HG03103 (cell line): ENCODE results near the gene ERVV-1.
"Not testable (repeated sequence)": the region's sequence is repeated elsewhere in the genome, so short reads cannot be mapped to it uniquely, and the experiment has no call there.

Experiments used
- ATAC-seq: cut with Tn5 transposase; IDR thresholded peaks from one replicate; pipeline ENCODE4 v1.9.1; 2021; ENCODE audit warnings: low read depth; ENCODE audit not compliant: unreplicated experiment

Gene ERVV-1

DNA sequence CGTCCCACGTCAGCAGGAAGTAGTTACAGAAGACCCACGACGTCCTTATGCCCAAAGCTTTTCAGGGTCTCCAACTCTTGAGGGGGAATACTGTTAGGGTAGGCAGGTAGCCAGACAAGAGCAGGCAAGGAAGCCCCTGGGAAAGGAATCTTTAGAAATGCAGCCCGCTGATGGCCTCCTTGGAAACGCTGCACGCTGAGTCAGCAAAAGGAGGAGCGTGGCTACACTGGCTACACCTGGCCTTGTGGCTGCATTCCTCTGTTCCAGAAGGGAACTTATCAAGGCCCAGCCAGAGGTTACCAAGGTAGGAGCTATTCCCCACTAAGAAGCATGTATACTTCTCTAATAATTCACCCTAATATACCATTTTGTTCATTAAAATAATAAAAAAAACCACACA lies 2.0 kb downstream of the ERVV-1 start:
- no peak for ATAC-seq

DNA sequence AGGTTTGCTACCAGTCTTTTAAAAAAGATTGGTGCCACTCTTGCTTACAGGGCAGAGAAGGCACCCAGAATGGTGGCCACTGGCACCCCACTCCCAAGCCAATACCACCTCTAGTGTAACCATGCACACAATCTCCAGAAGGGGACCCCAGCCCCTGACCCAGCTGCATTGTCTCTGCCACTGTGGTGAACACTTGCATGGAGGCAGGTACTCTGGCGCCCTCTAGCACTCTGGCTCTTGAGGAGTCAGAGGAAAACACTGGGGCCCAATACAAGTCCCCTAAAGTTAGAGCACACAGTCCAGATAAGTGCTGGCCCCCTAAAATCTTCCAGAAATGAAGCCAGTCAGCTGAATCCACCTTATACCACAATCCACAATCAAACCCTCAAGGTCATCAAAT lies 6.0 kb downstream of the ERVV-1 start:
- ATAC-seq, result no peak

DNA sequence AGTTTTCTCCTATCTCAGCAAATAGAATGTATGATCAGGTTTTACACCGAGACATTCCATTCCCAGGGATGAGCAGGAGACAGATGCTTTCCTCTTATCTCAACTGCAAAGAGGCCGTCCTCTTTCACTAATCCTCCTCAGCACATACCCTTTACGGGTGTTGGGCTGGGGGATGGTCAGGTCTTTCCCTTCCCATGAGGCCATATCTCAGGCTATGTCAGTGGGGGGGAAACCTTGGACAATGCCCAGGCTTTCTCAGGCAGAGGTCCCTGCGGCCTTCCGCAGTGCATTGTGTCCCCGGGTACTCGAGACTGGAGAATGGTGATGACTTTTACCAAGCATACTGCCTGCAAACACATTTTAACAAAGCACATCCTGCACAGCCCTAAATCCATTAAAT lies 14.6 kb downstream of the ERVV-1 start:
- ATAC-seq, result not testable (repeated sequence)

DNA sequence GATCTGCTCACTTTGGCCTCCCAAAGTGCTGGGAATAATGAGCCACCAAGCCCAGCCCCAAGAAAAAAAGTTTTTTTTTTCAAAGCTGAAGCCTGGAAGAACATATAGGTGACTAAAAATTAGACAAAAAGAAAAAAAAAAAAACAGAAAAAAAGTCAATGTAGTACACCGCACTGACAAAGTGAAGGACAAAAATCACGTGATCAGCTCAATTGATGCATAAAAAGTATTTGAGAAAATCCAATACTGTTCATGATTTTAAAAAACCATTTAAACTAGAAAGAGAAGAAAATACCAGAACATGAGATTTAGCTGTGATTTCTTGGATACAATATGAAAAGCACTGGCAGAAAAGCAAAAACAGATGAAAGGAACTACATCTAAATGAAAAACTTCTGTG lies 20.3 kb downstream of the ERVV-1 start:
- ATAC-seq, result no peak

DNA sequence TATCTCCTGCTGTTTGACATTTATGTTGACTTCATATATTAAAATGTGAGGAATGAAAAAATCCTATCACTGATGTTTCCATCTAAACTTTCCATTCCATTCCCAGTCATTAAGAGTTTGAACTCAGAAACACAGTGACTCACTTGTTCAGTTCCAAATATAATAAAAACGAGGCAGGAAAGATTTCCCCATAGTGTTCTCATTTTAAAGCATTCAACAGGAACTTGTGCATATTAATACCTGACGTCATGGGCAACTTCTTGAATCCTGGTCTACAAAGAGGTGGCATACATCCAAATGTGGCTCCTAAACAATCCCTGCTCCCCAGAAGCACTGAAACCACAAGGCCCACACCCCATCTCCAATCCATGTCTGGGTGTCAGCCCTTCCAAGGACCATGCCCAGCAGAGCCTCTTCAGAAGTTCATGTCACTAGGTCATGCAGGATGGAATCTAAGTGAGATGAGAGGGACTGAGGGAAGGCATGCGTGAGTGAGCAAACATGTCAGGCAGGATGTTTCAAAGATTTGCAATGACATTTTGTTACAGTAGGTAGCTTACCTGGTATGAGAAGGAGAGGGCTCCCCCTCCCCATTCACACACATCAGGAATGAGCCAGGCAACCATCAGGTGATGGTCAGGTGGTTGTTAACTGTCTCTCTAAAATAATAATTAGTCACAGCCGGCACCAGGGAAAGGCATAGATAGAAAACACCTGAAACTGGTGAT lies 21.4 kb downstream of the ERVV-1 start:
- no peak for ATAC-seq

DNA sequence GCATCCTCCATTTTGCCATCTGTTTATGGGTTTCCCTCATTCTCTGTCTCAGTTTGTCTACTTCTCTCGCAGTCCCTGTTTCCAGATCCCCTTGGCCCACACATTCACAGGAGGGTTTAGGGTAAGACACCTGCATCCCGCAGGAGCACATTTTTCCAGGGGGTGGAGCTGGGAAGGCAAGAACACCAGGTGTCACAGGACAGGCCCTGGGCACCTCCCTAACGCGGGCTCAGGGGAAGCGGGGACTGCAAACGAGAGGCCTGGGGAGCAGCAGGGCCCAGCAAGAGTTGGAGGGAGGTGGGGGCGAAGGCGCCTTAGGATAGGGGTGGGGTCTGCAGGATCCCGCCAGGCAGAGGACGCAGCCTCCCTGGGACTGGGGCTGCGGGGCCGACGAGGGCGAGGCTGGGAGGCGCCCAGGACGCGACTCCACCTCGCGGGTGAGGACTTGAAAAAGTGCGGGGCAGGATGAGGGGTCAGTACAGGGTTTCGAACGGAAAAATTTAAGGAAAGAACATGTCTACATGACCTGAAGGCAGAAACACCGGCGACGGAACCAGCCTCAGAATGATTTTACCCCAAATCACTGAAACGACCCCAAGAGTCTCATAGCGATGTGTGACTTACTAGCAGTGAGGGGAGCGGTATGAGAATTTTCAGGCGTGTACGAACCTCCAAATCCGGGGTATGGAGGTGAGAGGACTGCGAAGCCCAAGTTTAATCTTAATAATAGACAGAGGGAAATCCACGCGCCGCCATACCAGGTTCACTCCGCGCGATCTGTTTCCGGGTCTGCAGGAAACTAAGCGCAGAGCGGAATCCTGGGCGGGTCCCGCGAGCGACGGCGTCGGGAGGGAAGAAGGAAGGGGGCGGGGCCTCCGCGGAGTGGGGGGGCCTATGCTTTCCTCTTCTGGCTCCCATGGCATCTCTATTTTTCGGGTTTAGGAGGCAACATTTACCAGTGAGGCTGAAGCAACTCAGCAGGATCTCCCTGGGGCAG lies 23.7 kb downstream of the ERVV-1 start:
- ATAC-seq, result no peak

DNA sequence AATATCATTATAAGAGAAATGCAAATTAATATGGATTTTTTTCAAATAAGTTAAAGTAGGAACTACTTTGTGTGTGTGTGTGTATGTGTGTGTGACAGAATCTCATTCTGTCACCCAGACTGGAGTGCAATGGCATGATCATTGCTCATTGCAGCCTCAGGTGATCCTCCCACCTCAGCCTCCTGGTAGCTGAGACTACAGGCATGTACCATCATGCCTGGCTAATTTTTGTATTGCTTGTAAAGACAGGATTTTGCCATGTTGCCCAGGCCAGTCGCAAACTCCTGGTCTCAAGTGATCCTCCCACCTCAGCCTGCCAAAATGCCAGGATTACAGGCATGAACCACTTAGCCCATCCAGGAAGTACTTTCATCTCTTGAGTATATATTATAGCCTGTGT lies 27.6 kb downstream of the ERVV-1 start:
- no peak for ATAC-seq

DNA sequence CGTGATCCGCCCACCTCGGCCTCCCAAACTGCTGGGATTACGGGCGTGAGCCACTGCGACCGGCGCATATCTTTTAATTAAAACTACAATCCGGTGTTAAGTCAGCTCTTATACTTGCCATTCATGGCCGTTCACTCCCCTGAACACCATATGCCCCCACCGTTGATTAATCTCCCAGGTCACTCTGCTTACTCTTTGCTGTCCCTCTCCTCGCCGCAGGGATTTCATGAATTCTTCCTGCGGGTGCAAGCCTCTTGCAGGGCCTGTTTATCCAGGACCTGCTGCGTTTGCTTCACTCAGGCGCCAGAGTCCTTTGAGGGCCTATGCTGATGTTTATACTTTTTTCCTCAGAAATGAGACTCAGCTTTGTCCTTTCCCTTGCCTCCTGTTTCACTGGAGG lies 31.8 kb downstream of the ERVV-1 start:
- no peak for ATAC-seq

DNA sequence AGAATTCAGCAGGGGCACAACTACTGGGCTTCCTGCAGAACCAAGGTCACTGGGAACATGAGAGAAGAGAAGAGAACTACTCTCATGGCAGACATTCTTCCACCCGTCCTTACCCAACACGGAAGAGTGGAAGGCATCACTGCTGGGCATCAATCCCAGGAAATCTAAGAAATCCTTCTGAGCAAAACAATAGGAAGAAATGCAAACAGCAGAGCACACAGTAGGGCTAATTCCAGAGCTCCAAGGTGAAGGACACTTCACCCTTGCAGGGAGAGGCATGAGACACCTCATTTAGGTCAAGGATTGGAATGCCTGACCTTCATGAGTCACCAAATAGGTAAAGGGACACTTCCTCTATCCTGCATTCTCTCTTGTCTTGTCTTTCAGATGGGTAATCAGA lies 33.7 kb downstream of the ERVV-1 start:
- ATAC-seq, result no peak

DNA sequence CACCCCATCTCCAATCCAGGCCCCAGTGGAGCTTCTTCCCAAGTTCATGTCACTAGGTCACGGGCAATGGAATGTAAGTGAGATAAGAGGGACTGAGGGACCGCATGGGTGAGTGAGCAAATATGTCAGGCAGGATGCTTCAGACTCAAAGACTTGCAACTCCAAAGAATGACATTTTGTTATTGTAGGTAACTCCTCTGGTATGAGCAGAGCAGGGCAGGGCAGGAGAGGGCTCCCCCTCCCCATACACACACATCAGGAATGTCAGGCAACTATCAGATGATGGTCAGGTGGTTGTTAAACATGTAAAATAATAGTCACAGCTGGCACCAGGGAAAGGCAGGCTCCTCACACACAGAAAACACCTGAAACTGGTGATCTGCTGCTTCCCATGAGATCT lies 41.4 kb downstream of the ERVV-1 start:
- ATAC-seq, result no peak

DNA sequence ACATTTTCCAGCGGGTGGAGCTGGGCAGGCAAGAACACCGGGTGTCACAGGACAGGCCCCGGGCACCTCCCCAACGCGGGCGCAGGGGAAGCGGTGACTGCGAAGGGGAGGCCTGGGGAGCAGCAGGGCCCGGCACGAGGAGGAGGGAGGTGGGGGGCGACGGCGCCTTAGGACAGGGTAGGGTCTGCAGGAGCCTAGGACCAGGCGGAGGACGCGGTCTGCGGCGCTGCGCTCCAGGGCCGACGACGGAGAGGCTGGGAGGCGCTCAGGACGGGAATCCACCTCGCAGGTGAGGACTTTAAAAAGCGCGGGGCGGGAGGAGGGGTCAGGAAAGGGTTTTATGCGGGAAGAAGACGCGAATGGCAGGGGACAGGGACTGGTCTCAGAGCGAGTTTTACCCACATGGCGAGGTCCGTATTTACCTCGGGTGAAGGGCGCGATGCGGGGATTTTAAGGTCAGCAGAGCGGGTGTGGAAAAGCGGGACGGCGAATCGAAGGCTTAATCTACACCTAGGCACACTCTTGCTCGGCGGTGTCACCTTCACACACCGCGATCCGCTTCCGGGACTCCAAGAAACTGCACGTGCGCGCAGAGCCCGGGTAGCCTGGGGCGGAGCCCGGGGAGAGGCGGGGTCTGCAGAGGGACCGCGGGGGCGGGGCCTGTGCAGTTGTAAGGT lies 44.3 kb downstream of the ERVV-1 start:
- ATAC-seq, result no peak
